ENCODE measurements around the gene UBE2V1.

The UBE2V1 gene

GRCh38 chr20:50058662-50059402, 54.1 kb downstream of the UBE2V1 start:
- no peak for DNase-seq

DNA sequence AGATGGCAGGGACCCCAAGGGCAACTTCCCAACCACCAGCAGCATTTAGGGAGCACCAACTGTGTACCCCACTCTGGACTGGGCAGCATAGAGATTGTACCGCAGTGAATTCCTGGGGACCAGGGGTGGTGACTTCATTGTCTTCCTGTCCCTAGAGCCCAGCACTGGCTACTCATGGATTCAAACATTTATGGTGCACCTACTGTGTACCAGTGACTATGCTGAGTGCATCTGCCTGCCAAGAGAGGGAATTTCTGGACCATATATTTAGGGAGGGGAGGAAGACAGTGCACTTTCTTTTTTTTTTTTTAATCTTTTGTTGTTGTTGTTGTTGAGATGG, 55.3 kb downstream of the UBE2V1 start:
- DNase-seq, result no peak

- no peak for DNase-seq
Observed at GRCh38 chr20:50056951-50057713, 55.8 kb downstream of the UBE2V1 start.

DNA sequence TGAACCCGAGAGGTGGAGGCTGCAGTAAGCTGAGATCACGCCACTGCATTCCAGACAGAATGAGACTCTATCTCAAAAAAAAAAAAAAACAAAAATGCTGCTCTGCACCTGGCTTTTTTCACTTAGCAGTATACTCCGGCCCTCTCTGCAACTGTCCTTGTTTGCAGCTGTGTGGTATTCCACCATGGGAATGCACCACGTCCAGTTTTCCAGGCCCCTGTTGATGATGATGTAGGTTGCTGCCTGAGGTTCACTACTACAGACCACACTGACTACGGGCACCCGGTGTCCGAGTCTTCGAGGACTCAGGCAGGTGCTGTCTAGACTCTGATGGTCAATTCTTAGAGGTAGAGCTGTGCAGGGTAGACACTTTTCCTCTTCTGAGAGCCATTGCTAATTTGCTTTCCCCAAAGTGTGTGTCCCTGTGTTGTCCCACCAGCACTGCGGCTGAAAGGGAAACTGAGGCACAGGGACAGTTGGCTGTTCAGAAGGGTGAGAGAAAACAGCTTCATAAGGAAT, 56.5 kb downstream of the UBE2V1 start:
- DNase-seq, result no peak

DNA sequence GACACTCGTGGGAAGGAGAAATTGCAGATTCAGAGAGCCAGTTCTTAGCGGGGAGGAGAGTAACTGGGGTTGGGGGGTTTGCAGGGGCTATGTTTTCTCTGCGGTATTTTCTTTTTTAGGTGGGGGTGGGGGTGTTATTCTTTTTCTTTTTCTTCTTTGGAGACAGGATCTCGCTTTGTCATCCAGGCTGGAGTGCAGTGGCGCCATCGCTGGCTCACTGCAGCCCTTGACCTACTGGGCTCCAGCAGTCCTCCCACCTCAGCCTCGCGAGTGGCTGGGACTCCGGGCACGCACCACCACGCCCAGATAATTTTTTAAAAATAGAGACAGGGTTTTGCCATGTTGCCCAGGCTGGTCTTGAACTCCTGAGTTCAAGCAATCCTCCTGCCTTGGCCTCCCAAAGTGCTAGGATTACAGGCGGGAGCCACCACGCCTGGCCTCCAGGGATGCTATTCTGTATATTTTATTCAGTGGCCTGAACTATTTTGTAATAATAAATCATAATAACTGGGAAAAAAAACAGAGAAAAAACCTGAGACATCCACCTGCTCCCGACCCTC, 57.3 kb downstream of the UBE2V1 start:
- no peak for DNase-seq

- no peak for DNase-seq
Observed at GRCh38 chr20:50054626-50055511, 58.1 kb downstream of the UBE2V1 start.

- no peak for DNase-seq
Observed at GRCh38 chr20:50054231-50054547, 58.8 kb downstream of the UBE2V1 start.

DNA sequence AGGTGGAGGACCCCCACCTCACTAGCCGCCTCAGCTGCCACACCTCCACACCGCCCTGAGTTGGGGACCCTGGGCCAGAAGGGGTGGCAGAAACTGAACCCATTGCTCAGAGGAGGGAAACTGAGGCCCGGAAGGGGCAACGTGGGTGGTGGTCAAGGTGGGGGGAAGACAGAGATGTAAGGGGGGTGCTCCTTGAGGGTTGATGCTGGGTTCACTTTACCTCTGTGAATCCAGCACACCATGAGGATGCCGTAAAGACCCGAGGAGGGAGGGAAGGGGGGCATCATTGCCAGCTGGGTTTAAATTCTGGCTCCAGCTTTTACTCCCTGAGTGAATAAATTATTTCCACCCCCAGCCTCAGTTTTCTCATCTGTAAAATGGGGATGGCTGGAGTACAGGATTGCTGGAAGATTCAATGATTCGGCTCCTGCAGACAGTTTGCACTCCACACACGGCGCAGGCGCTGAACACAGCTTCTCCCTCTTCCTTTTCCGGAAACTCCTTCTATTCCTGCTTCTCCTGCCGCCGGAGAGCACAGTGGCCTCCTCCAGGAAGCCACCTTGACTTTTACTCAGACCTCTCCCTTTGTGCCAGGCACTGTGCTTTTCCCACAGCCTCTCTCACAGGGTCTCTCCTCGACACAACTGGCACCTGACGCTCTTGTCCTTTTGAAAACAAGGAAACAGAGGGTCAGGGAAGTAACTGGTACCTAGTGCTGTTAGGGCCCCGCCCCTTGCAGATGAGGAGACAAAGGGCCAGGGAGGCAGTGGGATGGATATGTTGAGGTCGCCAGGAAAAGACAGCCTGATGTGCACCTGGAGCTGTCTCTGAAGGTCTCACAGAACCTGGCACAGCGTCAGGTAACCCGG, 59.4 kb downstream of the UBE2V1 start:
- DNase-seq, result no peak

DNA sequence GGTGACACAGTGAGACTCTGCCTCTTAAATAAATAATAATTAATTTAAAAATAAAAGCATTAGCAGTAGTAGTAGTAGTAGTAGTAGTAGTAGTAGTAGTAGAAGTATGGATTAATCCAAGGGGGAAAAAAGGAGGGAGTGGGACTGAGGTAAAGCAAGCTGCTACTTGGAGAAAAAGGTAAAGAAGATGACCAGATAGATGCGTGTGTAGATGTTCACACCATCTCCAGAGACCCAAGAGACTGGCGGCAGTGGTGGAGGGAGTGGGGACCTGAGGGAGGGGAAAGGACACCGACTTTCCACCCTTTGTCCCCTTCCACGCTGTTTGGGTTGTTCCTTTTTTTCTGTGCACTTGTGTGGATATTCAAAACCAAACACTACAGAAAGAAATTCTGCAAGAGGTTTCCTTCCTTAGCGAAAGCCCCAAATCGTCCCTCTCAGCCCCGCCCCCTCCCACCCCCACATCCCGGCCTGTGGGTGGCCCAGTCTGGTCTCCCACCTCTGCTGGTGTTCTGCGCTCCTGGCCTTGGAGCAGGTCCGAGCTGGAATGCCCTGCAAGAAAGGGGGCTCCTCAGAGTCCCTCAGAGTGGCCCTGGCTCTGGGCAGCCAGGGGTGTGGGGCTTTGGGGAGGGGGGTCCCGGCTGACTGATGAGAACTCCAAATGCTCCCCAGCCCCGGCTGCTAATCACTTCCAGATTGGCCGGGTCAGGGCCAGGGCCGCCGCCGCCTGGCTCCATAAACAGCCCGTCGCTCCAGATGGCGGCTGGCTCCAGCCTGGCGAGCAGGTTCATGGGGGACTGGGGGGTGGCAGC, 60.2 kb downstream of the UBE2V1 start:
- DNase-seq, result no peak

- DNase-seq, result no peak
Observed at GRCh38 chr20:50050660-50051308, 62.2 kb downstream of the UBE2V1 start.

GRCh38 chr20:50050214-50050613, 62.7 kb downstream of the UBE2V1 start:
- no peak for DNase-seq

DNA sequence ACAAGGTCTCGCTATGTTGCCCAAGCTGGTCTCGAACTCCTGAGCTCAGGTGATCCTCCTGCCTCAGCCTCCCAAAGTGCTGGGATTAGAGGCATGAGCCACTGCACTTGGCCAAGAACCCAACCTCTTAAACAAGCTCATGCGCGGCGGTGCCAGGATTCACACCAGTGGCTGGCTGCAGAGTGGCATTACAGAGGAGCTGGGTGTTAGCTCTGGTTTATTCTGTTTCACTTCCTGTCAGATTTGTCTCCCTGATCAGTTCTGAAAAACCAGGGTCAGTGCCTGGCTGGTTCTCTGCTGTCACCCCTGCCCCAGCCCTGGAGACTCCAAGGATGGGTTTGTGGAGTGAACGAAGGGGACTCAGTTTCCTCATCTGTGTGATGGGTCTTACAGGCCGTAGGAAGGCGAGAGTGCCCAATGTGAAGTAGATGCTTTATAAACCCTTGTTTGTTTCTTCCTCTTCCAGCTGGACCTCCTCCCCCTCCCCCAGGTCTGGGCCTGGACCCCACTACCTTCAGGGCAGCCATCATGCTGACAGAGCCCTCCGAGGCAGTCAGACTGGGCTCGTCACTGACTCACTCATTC, 63.4 kb downstream of the UBE2V1 start:
- DNase-seq, result no peak

- peak; percentile 22 for DNase-seq
Observed at GRCh38 chr20:50048420-50049166, 64.4 kb downstream of the UBE2V1 start.

DNA sequence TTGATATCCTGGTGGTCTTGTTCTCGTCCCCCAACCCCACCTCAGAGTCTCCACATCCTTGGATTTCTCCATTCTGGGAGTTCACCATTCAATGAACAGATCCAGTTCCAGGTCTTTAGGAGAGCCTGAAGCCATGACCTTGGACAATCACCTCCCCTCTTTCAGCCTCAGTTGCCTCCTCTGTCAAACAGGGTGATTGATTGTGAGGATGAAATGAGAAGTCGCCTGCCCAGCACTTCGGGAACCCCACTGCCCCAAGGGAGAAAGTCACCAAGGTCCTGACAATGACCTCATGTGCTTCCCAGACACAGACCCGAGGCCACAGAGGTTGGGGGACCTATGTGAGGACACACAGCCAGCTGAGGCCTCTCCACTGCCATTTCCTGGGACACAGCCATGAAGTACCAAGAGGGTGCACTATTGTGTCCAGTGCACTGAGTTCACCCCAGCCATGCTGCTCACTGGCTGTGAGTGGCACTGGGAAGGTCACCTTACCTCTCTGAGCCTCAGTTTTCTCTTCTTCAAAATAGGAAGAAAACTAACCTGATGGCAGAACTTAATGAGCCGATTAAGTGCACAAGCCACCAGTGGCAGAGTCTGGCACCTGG, 68.5 kb downstream of the UBE2V1 start:
- DNase-seq, result no peak

DNA sequence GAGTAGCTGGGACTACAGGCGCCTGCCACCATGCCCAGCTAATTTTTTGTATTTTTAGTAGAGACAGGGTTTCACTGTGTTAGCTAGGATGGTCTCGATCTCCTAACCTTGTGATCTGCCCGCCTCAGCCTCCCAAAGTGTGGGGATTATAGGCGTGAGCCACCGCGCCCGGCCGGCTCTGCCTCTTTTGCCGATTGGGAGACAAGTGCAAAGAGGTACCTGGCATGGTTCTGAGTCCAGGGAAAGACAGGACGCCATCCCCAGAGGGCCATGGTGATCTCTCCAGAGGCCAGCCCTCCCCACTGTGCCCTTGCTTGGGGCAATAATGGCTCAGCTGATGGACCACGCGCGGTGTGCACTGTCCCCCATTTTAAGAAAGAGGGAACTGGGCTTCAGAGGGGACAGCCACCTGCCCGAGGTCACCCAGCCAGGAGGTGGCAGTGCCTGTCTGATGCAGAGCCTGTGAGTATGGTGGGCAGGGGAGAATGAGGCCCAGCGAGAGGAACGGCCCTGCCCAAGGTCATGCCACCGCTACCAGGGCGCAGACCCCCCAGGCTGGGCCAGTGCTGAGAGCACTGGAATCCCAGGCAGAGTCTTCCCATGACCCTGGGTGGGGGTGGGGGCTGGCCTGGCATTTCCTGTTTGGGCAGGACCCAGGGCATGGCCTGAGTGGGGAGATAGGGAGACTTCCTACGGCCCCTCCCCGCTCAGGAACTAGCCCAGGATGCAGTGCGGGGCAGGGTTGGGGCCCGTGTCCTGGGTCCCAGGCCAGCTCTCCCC, 69.2 kb downstream of the UBE2V1 start:
- DNase-seq, result no peak

DNA sequence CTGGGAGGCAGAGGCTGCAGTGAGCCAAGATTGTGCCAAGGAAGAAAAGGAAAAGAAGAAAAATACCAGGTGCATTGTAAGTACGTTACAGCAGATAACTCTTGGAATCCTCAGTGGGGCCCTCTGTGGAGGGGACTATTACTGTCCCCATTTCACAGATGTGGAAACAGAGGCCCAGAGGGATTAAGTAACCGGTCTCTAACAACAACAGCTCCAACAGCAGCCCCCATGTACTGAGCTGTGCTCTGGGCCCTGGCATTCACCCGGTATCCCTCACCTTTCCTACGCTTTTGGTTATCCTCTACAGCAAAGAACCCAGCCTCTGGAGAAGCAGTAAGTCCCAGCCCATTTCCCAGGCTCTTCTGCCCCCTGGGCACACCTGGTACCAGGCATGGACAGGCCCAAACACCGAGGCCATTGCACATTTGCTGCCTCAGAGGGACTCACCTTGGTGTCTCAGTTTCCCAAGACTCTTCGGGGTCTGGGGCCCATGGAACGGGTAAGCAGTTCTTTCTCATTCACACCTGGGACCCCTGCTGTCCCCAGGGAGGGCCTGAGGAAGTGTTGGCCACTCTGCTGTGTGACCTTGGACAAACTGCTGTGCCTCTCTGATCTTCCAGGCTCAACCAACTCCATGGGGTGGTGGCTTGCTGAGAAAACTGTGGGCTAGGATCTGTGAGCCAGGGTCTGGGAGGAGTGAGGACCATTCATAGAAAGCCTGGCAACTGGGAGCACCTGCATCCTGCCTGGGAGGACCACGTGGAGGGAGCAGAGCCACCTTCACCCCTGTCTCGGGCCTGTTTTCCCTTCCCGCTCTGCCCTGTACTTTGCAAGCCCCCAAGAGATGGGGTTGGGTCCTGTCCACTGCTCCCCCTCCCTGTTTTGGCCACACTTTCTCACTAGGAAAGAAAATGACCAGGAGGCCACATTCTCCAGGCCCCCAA, 70.3 kb downstream of the UBE2V1 start:
- no peak for DNase-seq

DNA sequence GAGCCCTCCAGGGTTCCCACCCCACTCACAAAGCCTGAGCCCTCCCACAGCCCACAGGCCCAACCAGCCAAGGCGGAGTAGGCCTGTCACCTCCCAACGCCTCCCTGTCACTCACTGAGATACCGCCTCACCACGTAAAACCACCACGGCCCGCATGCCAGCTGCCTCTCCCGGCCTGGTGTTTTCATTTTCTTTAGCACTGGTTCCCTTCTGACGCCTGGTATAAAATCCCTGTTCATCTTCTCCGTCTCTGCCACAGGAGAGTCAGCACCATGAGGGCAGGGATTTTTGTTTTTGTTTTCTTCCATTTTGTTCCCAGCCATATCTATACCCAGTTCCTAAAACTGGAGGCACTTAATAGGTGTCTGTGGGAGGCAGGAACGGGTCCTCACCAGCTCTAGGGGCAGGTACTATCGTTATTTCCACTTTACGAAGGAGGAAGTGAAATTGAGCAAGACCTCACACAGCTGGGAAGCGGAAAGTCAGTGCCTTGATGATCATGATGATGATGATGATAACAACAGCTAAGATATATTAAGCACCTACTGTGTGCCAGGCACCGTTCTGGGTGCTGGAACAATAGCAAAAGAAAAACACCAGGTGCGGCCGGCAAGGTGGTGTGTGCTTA, 71.6 kb downstream of the UBE2V1 start:
- DNase-seq, result no peak

Data from NK-92 treated with Interleukin-12 subunit alpha and Interleukin-12 subunit beta, amount 100 ng/mL, for 24 hours (cell line).